ENCODE results near the gene ANKH. TPM values are rescaled to one million over a fixed set of nuclear protein-coding genes. Genes with fewer than 3 reads are reported as not detected.

The ANKH gene
- total RNA-seq, 1 donor from 2014 or later, result 30.9 TPM

DNA sequence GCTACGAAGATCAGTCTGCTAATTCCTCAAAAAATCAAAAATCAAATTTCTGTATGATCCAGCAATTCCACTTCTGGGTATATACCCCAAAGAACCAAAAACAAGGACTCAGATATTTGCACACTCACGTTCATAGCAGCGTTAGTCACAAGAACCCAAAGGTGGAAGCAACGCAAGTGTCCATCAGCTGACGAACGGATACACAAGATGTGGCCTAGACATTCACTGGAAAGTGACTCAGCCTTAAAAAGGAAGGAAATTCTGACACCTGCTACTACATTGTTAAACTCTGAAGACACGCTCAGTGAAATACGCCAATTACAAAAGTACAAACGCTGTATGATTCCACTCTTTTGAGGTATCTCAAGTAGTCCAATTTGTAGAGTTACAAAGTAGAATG lies 113.7 kb downstream of the ANKH start:
- intact Hi-C loops (cut with DNase I), result no loop called here
- no peak for DNase-seq (ENCODE audit: extremely low spot score in 2 of 2)
- Histone ChIP-seq H3K27ac (no peak overlapping the region), H3K4me3 (no peak overlapping the region), H3K36me3 (peaks cover 0 to 6% of the 10 kb centered on the region in 2 donors), H3K9me3 (no peaks in the 10 kb centered on the region), H3K27me3 (no peaks in the 10 kb centered on the region), H3K4me1 (no peaks in the 10 kb centered on the region)
- TF ChIP-seq POLR2A (IDR thresholded peaks at IDR 0.05) (no peak), POLR2AphosphoS5 (IDR thresholded peaks at IDR 0.05; ENCODE audit: insufficient read depth in 1 of 2, low read depth in 1 of 2) (no peak), CTCF (IDR thresholded peaks at IDR 0.05) (no peak)

DNA sequence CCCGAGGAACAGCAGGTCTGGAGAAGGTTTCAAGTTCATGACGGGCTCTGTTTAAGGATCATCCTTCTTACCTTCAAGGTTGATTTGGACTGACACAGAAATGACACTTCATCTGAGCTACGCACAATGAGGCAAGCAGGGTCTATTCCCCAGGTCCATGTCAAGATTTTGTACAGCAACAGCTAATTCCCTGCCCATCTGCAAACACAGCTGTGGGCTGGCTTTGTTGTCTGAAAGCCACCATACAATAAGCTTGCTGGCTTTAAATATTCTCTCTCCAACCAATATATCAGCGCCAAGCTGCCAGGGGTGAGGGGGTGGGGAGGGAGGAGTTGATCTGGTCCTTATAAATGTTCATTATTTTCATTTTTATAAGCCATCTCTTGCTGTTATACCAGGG lies 115.1 kb downstream of the ANKH start:
- Histone ChIP-seq H3K9me3 (no peaks in the 10 kb centered on the region), H3K4me3 (no peak overlapping the region), H3K36me3 (peaks cover 0 to 6% of the 10 kb centered on the region in 2 donors), H3K4me1 (no peaks in the 10 kb centered on the region), H3K27me3 (no peaks in the 10 kb centered on the region), H3K27ac (no peak overlapping the region)
- DNase-seq (ENCODE audit: extremely low spot score in 2 of 2), result no peak
- intact Hi-C loops (cut with DNase I), result no loop called here
- no peak for TF ChIP-seq POLR2A (IDR thresholded peaks at IDR 0.05)
- no peak for TF ChIP-seq POLR2AphosphoS5 (IDR thresholded peaks at IDR 0.05; ENCODE audit: insufficient read depth in 1 of 2, low read depth in 1 of 2)
- TF ChIP-seq CTCF (IDR thresholded peaks at IDR 0.05), result no peak

DNA sequence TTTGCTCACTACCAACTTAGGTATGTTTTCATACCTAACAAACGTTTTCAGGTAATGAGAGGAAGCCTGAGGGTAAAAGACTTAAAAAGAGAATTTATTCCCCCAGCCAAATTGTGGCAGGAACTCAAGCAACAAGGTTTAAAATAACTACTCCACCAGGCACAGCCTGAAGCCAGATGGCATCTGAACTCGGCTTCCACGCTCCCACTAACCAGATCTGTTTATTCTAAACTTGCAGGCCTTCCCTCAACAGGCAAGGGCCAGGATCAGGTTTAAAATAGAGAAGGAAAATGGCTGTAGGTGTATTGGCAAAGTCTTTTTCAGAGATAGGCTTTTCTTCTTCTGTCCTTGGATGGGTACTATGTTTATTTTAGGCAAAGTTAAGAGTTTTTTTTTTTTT lies 117.6 kb downstream of the ANKH start:
- intact Hi-C loops (cut with DNase I), result no loop called here
- Histone ChIP-seq H3K4me3 (no peak overlapping the region), H3K36me3 (peaks cover 0 to 6% of the 10 kb centered on the region in 2 donors), H3K27me3 (no peaks in the 10 kb centered on the region), H3K9me3 (no peaks in the 10 kb centered on the region), H3K4me1 (no peaks in the 10 kb centered on the region), H3K27ac (no peak overlapping the region)
- TF ChIP-seq CTCF (IDR thresholded peaks at IDR 0.05), result no peak
- TF ChIP-seq POLR2AphosphoS5 (IDR thresholded peaks at IDR 0.05; ENCODE audit: insufficient read depth in 1 of 2, low read depth in 1 of 2), result no peak
- no peak for TF ChIP-seq POLR2A (IDR thresholded peaks at IDR 0.05)
- no peak for DNase-seq (ENCODE audit: extremely low spot score in 2 of 2)

- H3K36me3 ChIP-seq, result peaks cover 0 to 6% of the 10 kb centered on the region in 2 donors
Observed at GRCh38 chr5:14753292-14753691, 118.3 kb downstream of the ANKH start.

More at GRCh38 chr5:14753292-14753691, 118.3 kb downstream of the ANKH start:
- TF ChIP-seq CTCF (IDR thresholded peaks at IDR 0.05) (no peak), POLR2A (IDR thresholded peaks at IDR 0.05) (no peak), POLR2AphosphoS5 (IDR thresholded peaks at IDR 0.05; ENCODE audit: insufficient read depth in 1 of 2, low read depth in 1 of 2) (no peak)
- Histone ChIP-seq H3K27ac (no peak overlapping the region), H3K27me3 (no peaks in the 10 kb centered on the region), H3K9me3 (no peaks in the 10 kb centered on the region), H3K4me3 (no peak overlapping the region), H3K4me1 (no peaks in the 10 kb centered on the region)
- intact Hi-C loops (cut with DNase I), result no loop called here
- DNase-seq (ENCODE audit: extremely low spot score in 2 of 2), result no peak
